HFF-Myc (cell line): ENCODE measurements around the gene SNRNP200.

Experiments used
- DNase-seq: peaks from one replicate; pipeline ENCODE4 v3.0.0-alpha.2; 2011; ENCODE audit warnings: low read depth; ENCODE audit errors: extremely low read depth
- H3K4me3 ChIP-seq: replicated peaks from 2 replicates; pipeline ENCODE4 v1.5.1; 2011; ENCODE audit warnings: low read depth, mild to moderate bottlenecking, control low read depth, low read length
- TF ChIP-seq, protein P1 (sequence below): IDR thresholded peaks from 2 replicates; pipeline ENCODE4 v1.5.1; 2012; ENCODE audit warnings: mild to moderate bottlenecking, low read depth, low read length, control low read depth; ENCODE audit errors: missing control alignments

SNRNP200 gene

DNA sequence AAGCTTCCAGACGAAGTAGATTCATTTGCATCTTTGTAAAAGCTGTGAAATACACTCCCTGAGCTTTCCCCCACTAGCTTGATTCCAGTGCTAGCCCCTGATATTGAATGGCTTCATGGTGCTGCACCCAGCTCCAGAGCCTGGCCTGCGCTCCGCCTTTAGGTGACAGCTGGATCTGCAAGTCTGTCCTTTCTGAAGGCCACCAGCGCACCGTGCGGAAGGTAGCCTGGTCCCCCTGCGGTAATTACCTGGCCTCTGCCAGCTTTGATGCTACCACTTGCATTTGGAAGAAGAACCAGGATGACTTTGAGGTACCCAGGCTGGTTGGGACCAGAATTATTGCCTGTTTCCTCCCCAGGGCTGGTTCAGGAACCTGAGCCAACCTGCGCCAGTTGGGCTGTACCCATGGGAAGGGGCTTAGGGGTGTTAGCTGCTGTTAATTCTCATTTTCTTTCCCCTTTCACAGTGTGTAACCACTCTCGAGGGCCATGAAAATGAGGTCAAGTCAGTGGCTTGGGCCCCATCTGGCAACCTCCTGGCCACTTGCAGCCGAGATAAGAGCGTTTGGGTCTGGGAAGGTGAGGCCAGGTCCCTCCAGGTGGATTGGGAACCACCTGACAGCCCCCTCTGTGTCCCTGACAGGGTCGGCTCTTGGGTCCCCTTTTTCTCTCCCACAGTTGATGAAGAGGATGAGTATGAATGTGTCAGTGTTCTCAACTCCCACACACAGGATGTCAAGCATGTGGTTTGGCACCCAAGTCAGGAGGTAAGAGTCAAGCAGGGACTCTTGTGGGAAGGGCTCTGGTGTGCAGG, 38.0 kb downstream of the SNRNP200 start:
- TF ChIP-seq, protein P1, sequence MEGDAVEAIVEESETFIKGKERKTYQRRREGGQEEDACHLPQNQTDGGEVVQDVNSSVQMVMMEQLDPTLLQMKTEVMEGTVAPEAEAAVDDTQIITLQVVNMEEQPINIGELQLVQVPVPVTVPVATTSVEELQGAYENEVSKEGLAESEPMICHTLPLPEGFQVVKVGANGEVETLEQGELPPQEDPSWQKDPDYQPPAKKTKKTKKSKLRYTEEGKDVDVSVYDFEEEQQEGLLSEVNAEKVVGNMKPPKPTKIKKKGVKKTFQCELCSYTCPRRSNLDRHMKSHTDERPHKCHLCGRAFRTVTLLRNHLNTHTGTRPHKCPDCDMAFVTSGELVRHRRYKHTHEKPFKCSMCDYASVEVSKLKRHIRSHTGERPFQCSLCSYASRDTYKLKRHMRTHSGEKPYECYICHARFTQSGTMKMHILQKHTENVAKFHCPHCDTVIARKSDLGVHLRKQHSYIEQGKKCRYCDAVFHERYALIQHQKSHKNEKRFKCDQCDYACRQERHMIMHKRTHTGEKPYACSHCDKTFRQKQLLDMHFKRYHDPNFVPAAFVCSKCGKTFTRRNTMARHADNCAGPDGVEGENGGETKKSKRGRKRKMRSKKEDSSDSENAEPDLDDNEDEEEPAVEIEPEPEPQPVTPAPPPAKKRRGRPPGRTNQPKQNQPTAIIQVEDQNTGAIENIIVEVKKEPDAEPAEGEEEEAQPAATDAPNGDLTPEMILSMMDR = peak; percentile 47
- H3K4me3 ChIP-seq = peak overlapping the region; percentile 95
- no peak for DNase-seq

- peak; percentile 89 for DNase-seq
- peak within 1 kb of the TSS; percentile 95 for H3K4me3 ChIP-seq
- TF ChIP-seq, protein P1 = peak; percentile 23
Observed at GRCh38 chr2:96265840-96266679, 39.3 kb downstream of the SNRNP200 start, which contains the start of the genes CIAO1 and TMEM127. CIAO1 (plus strand) TSS chr2:96266225; CDS start chr2:96266351, 126 bp downstream. TMEM127 (minus strand) TSS chr2:96265997; CDS start chr2:96265381, 616 bp downstream.

GRCh38 chr2:96265349-96265839, 40.0 kb downstream of the SNRNP200 start:
- H3K4me3 ChIP-seq = peak overlapping the region; percentile 95
- no peak for DNase-seq
- TF ChIP-seq, protein P1 = no peak

DNA sequence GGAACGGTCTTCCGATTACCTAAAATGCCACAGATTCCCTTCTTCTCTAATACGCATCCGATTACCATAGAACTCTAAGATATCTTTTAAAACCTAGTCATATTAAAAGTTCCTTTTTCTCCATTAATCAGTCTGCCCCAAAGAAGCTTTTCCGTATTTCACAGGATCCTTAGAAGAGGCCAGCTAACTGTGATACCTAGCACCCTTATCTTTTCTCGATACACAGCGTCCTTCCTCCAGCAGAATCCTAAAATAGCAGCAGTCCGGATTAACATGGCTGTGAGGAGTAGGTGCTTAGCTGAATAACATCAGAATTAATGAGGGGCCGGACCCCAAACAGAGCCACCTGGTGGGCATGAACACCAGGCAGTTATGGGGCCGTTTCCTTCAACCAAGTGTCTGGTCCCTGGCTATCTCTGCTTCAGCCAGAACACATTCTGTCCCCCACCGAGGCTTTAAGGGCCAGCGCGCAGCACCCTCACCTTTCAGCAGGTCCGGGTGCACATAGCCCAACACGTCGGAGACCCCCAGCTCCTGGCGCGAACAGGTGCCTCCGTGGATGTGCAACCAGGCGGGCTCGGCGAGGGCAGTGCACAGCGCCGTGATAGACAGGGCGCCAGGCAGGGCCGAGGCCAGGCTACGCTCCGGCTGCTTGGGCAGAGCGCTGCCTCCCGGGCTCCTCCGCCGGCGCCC, 40.5 kb downstream of the SNRNP200 start:
- TF ChIP-seq, protein P1 = peak; percentile 60
- no peak for DNase-seq
- H3K4me3 ChIP-seq = peak overlapping the region; percentile 95

- TF ChIP-seq, protein P1 = no peak
- H3K4me3 ChIP-seq = peak overlapping the region; percentile 95
- DNase-seq = no peak
Observed at GRCh38 chr2:96264086-96264485, 41.3 kb downstream of the SNRNP200 start.

- TF ChIP-seq, protein P1 = no peak
- no peak overlapping the region for H3K4me3 ChIP-seq
- no peak for DNase-seq
Observed at GRCh38 chr2:96262306-96262705, 43.0 kb downstream of the SNRNP200 start.
